ENCODE measurements around the gene CSNK1G3.

CSNK1G3 gene

DNA sequence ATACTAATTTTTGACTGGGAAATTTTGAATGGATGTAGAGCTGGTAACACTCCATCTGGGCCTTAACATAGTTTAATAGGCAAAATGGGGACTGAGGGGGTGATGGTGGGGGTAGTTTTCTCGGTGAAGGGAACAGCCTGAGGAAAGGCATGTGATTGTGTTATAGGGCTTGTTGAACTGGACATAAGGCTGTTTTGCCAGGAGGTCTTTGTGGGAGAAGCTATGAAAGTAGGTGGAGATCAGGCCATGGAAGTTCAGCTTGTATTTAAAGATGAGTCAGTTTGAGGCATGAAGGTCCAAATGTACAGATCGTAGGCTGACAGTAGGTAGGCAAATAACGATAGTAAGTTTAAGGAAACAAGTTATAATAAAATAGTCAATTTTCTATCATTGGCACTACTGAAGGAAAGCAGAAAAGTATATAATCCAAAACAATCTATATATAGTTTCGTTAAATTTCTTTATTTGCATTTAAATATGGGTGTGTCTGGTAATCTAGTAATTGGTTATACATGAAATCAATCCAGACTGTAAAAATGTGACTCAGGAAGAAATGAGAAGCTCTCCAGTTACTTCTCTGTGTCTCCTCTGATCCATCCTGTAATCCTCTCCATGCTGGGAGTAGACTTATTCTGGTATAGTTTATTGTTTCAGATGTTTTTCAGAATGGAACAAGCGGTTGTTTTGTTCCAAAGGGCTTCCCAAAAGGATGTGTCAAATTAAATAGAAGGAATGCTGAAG, 2.8 kb downstream of the CSNK1G3 start:
- no peak for DNase-seq

GRCh38 chr5:123515904-123516303, 3.9 kb downstream of the CSNK1G3 start:
- no peak for DNase-seq

DNA sequence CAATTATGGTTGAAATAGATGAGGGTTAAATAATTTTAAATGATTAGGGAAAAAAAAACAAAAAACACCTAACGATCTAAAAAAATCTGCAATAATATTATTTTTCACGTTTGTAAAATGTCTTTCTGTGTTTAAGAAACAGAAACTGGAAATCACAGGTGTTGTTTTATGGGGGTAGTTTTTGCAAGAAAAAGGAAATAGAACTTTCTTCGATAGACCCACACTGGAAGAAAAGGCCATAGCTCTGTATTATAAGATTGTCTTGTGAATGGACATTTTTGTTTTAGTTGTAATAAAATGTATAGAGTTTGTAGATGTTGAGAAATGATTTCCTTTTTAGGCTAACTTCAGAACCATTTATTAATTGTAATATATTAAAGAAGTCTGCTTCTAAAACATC, 5.5 kb downstream of the CSNK1G3 start:
- no peak for DNase-seq

DNA sequence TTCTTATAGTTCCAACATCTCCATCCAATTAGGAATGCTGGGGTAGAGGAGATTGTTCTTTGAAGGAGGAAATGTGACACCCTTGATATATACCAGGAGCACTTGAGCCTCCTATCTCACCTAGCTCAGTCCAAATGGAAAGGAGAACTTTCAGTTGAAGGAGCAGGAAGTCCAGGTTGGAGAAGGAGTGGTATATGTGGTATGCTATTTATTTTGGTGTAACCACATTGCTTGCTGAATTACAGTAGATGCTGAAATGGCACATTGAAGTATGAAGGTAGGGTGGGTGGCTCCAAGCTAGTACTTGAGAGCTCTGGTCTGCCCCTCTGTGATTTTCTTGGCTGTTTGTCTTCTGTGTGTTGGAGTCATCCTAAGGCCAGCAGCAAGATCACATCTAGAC, 6.1 kb downstream of the CSNK1G3 start:
- no peak for DNase-seq

- DNase-seq, result no peak
These were observed 8.8 kb downstream of the CSNK1G3 start for GRCh38 chr5:123520677-123521247.

DNA sequence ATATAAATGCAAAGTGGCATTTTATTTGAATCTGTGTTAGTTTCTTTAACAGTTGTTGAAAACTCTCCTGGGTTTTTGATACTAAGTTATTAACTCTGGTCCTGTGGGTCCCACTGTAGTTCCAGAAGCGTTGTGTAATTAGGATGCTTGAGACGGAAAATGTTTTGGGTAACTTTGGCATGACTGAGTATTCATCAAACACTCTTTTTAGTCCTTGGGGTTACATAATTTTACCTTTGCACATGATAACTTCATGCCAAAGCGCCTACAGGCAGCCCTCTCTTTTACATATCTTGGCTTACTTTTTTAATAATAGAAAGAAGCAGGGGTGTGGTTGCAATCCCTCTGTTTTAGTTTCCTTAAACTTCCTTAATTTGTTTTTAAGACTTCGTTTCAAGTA, 12.2 kb downstream of the CSNK1G3 start:
- no peak for DNase-seq

- no peak for DNase-seq
These were observed 15.2 kb downstream of the CSNK1G3 start for GRCh38 chr5:123527190-123527589.

- DNase-seq, result no peak
These were observed 16.1 kb downstream of the CSNK1G3 start for GRCh38 chr5:123528065-123528464.

- DNase-seq, result no peak
These were observed 16.9 kb downstream of the CSNK1G3 start for GRCh38 chr5:123528878-123529277.

- no peak for DNase-seq
These were observed 18.8 kb downstream of the CSNK1G3 start for GRCh38 chr5:123530728-123531127.

- DNase-seq, result no peak
These were observed 23.7 kb downstream of the CSNK1G3 start for GRCh38 chr5:123535648-123536047.

DNA sequence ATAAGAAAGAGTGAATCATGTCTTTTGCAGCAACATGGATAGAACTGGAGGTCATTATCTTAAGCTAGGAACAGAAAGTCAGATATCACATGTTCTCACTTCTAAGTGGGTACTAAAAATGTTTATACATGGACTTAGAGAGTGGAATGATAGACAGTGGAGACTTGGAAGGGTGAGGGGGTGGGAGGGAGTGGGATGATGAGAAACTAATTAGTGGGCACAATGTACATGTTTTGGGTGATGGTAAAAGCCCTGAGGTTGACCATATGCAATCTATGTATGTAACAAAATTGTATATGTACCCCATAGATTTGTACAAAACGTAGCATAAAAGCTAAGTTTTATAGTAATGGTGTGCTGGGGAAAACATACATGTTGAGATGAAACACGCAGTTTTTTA, 25.3 kb downstream of the CSNK1G3 start:
- no peak for DNase-seq

DNA sequence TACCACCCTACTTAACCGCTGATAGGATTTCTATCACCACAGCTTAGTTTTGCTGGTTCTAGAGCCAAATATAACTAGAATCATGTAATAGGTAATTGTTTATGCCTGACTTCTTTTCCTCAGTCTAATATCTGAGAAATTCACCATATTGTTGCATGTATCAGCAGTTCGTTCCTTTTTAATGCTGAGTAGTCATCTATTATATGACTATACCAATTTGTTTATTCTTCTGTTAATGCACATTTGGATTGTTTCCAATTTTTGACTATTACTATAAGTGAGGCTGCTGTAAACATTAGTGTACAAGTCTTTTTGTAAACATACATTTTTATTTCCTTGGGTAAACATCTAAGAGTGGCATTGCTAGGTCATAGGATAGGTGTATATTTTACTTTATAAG, 25.9 kb downstream of the CSNK1G3 start:
- DNase-seq, result no peak

DNA sequence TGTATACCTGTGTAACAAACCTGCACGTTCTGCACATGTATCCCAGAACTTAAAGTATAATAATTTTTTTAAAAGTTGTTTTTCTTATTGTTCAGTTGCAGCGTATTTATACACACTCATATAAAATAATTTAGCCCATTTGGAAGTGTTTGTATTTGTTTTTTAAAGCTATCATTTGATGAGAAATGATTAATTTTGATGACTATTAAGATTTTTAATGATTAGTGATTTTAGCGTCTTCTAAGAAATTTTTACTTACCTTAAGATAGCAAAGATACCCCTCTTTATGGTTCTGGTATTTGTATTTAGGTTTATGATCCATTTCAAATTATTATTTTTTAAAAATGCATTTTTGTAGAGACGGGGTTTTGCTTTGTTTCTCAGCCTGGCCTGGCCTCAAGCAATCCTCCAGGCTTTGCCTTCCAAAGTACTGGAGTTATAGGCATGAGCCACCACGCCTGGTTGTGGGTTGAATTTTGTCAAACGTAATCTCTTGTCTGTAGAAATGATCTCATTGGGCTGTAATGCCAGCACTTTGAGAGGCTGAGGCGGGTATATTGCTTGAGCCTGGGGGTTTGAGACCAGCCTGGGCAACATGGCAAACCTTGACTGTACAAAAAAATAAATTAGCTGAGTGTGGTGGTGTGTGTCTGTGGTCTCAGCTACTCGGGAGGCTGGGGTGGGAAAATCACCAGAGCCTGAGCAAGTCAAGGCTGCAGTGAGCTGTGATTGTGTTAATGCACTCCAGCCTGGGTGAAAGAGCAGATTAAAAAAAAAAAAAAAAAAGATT, 26.9 kb downstream of the CSNK1G3 start:
- no peak for DNase-seq

GRCh38 chr5:123540534-123540933, 28.6 kb downstream of the CSNK1G3 start:
- DNase-seq, result no peak

- DNase-seq, result no peak
These were observed 31.5 kb downstream of the CSNK1G3 start for GRCh38 chr5:123543438-123543837.

DNA sequence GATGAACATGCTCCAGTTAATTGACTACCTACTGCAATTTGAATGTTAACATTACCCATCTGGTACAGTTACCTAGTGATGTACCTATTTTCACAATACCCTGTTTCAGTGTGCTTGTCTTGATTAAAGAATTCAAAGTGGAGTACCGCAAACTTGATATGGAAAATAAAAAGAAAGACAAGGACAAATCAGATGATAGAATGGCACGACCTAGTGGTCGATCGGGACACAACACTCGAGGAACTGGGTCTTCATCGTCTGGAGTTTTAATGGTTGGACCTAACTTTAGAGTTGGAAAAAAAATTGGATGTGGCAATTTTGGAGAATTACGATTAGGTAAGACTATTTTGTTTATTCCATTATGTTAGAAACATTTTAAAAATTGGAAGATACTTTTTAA, 33.5 kb downstream of the CSNK1G3 start:
- DNase-seq, result no peak

DNA sequence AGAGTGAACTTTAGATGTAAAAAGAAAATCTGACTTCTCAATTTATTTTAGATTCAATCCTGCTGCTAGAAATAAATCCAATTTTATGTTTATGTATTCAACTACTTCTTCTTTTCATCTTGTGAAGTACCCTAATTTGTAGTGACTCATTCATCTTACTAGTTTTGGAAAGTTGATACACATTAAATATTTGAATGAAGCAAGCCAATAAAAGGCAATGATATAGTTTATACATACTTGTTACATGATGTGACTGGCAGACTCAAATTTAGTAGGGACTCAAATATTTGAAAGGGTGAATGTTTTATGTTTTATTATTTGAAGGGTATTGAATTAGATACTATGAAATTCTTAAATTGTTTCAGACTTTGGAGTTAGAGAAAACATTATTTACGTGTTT, 34.7 kb downstream of the CSNK1G3 start:
- no peak for DNase-seq

DNA sequence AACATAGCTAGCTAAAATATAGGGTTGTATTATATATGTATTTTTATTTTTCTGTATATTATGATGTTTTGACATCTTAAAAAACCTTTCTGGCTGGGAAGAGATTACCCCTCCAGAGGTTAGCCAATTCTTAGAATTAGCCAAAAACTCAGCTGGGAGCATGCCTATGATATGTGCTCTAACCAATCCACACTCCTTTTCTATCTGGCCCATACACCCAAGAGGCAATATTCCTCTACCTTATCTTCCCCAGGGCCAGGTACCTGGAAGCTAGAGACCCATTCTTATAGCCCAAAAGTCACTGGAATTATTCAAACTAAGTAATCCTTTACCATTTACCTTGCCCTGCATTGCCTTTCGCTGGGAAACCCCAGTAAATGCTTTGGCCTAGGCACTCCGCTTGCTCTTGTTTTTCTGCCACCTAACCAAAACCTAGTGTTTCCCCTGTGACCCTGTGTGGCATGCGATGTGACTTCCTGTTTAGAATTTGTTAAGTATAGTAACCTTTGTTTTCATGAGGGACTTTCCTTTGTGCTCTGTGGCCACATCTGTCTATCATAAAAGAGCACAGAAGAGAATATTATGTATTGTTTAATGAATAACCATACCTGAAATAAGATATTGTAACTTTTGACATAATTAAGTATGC, 37.4 kb downstream of the CSNK1G3 start:
- no peak for DNase-seq

DNA sequence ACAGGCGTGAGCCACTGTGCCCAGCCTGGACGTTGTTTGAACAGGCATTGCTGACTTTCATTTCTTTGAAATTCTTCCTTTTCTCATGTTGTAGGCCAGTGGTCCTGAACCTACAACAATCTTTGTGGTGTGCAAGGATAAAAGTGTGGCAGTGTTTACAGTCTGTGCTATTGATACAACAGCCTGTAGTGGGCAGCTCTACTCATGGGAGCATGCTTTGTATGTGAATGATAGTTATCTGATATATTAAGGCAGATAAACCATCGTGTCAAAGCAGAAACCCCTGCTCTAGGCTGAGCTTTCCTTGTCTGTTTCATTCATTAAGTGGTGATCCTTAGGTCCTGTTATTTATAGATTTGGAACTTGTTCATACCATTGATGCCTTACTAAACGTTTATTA, 42.6 kb downstream of the CSNK1G3 start:
- DNase-seq, result no peak

DNA sequence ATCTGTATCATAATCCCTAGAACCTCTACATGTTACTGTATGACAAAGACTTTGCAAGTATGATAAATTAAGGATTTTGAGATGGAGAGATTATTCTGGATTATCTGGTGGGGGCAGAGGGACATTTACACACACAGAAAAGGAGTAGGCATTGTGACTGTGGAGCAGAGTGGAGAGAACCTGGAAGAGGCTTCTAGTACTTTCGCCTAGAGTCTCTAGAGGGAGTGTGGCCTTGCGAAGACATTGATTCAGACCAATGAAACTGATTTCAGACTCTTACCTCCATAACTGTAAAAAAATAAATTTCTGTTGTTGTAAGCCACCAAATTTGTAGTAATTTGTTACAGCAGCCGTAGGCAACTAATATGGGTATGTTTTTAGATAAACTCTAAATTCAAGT, 45.9 kb downstream of the CSNK1G3 start:
- DNase-seq, result no peak

- no peak for DNase-seq
These were observed 46.9 kb downstream of the CSNK1G3 start for GRCh38 chr5:123558762-123559433.

- DNase-seq, result no peak
These were observed 47.4 kb downstream of the CSNK1G3 start for GRCh38 chr5:123559434-123559775.

All from 8988T (cell line).